OCI-M1 (cell line): Measurements from ENCODE around the gene KIF11.

Source experiments
- DNase-seq: peaks from one replicate; lab custom pipeline; 2025; lab: John Stamatoyannopoulos, UW

KIF11 gene

GRCh38 chr10:92678206-92678605 is 85.3 kb downstream of the KIF11 start:
- peak; percentile 34 for DNase-seq

GRCh38 chr10:92681306-92681834 is 88.4 kb downstream of the KIF11 start:
- no peak for DNase-seq

DNA sequence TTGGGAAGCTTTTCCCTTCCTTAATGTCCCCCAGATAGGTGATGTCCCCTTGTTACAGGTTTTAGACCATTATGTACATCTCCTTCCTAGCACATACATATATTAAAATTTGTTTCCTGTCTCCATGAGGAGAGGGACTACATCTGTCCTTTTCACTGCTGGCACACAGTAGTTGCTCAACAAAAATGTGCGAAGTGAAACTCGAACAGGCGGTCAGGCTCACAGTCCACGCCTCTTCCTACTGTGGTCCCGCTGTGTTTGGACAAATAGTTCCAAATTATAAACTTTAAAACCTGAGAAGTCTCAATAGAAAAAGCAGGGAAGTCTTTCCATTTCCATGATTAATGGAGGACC is 95.6 kb downstream of the KIF11 start:
- no peak for DNase-seq

DNA sequence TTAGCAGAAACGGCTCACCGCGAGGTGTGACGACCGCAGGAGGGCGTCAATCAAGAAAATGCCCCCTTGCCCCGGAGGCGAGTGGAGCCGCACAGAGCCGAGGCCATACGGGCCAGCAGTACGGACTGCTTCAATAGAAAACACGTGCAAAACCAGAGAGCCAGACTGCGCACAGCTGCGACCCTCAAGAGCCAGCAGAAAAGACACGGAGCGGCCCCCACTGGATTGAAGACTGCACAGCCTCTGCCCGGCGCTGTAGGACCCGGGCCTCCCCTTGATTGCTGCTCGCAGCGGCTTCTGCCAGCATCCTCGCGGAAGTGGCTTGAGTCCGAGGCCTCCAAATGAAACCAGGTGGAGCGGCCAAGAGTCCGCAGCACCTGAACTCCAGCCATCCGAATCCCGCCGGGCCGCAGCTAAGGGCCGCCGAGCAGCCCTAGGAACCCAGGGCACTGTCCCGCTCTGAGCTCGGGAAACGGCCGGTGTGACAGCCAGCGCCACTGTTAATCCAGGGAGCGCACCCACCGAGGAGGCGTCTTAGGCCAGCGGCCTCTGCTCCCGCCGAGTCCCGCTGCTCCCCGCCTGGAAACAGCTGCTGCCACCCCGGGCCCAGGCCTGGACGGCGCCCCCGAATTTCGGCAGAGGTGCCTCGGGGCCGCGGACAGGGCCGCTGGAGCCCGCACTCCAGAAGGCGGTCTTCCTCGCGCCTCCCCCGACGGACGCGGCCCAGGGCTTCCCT is 96.2 kb downstream of the KIF11 start:
- DNase-seq: peak; percentile 77

DNA sequence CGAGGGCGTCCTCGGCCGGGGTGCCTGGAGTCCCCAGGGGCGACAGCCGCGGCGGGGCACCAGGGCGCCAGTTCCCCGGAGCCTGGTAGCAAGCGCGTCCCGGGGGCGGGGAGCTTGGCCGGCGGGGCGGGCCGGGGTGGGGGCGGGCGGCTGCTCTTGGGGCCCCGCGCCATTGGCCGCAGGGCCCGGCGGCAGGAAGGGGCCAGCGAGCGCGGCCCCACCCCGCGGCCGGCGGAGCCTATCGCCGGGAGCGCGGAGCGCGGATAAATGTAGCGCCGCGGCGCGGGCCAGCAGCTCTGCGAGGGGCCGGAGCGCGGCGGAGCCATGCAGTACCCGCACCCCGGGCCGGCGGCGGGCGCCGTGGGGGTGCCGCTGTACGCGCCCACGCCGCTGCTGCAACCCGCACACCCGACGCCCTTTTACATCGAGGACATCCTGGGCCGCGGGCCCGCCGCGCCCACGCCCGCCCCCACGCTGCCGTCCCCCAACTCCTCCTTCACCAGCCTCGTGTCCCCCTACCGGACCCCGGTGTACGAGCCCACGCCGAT is 96.8 kb downstream of the KIF11 start, which contains the start of gene HHEX:
TSS of gene HHEX (plus strand) at position 293 of the 548 bp plus-strand sequence. CDS start at position 325, 32 bp downstream.
- peak; percentile 86 for DNase-seq

DNA sequence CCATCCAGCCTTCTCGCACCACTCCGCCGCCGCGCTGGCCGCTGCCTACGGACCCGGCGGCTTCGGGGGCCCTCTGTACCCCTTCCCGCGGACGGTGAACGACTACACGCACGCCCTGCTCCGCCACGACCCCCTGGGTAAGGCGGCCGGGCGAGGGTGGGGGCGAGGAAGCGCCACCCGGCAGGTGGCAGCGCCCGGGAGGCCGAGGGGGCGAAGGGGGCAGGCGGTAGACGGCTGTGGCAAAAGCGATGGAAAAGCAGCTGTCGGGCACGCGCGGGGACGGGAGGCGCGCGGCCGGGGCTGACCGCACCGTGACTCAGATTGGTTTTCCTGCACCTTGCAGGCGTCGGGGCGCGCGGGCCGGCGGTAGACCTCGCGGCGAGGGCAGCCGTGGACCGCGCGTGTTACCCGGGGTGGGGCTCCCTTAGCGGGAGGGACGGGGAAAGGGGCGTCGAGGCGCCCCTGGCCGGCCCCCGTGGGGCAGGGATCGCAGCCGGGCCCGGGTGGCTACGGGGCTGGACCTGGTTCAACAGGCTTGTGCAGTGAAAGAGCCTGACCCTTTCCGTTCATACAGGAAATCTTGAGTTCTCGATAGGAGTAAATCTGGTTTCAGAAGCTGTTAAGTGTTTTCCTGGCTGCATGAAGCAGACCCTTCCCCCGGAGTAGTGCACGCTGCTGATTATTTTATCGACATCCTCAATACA is 97.4 kb downstream of the KIF11 start:
- peak; percentile 91 for DNase-seq

GRCh38 chr10:92690915-92691590 is 98.1 kb downstream of the KIF11 start:
- peak; percentile 96 for DNase-seq

- peak; percentile 65 for DNase-seq
These were observed 98.7 kb downstream of the KIF11 start for GRCh38 chr10:92691591-92692079.

DNA sequence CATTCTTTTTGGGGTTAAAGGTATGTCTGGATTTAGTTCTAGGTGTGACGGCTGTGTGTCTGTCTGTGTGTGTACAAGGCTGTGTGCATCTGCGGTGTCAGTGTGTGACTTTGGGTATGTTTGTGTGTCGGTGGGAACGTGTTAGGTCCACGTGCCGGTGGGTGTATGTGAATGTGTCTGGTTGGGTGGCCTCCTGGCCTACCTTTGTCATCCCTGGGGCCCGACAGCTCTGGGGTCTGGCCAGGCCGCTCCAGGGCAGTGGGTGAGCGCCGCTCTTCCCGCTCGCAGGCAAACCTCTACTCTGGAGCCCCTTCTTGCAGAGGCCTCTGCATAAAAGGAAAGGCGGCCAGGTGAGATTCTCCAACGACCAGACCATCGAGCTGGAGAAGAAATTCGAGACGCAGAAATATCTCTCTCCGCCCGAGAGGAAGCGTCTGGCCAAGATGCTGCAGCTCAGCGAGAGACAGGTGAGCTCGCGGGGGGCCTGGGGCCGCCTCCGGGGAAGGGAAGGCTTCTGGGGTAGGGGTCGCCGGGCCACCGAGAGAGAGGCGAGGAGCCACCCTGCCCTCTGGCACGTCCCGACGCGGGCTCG is 99.2 kb downstream of the KIF11 start:
- no peak for DNase-seq

DNA sequence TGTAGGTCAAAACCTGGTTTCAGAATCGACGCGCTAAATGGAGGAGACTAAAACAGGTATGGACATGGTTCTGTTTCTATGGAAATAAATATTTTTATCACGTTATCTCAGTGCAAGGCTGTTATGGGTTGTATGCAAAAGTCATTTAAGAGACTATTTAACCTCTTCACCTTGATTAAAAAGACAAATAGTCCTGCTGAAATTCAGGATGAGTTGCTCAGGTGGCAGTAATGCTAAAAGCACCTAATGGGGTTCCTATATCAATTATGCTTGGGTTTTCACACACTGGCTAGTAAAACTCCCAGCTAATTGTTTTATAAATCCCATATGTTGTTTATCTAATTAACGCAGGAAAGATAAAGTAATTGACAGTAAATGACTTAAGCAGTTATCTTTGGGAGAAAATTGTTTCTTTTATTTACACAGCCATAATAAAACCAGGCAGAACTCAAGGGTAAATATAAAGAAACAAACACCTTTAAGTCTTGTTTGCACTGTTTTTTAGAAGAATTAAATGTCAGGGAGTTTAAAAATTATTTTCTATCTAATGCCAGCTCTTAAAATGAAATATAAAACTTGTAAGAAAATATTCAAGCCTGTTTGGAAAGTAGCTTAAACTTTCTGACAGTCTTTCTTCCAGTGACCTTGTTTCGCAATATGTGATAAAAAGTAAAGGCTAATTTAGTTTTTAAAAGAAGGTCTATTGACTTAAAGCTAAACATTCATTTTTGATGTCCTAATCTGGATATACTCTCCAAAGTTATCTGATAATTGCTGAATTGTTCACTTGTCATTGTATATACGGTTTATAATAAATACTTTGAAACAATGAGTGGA is 100.0 kb downstream of the KIF11 start:
- peak; percentile 39 for DNase-seq

DNA sequence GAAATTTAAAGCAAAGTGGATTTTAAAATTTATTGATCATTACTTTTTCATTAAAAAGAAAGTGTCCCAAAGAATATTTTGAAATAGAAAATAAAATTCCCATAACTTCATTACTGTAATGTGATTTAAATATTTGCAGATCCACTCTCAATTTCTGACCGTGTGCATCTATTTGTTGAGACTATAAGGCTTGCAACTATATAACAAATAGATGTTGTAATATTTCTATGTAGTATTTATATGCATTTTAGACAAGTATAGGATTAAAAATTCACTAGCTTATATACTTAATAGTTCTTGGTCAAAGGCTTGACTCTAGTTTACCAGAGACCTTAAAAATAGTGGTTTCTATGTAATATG is 100.6 kb downstream of the KIF11 start:
- no peak for DNase-seq

DNA sequence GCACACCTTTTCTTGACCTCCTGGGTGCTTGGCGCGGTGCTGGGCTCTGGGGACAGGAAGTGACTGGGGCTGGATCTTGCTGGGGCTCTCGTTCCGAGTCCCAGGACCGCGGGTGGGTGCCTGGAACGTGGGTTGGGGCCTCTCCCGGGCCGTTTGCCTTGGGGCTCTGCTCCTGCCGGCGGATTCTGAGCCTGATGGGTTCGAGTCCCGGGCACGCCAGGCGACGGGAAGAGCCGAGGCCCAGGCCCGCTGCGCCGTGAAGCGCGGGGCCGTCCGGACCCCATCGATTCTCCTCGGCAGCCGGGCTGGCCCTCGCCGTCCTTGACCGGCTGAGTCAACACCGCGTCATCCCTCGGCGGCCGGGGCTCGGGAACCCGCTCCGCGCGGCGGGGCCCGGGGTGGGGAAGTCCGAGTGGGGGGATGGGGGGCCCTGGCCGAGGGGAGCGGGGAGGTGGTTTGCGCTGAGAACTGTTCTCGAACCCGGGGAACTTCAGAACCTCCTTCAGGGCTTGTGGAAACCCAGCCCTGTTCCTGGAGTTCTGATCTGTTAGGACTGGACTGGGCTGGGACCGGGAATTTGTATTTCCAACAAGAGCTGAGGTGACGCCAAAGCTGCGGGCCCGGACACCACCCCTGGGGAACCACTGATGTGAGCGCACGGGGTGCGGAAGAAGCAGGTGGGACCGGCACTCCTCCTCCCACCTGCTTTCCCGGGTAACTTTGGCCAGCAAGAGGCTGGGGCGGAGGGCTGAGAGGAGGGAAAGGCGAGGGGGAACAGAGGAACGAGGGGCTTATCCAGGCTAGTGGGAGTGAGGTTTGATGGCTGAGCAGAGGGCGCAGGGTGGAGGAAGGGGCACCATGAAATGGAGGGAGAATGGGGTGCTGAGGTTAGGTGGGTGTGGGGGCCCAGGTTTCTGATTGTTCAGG is 103.0 kb downstream of the KIF11 start:
- DNase-seq: no peak

GRCh38 chr10:92696606-92697383 is 103.9 kb downstream of the KIF11 start:
- DNase-seq: peak; percentile 61

GRCh38 chr10:92697663-92698511 is 105.0 kb downstream of the KIF11 start:
- DNase-seq: peak; percentile 83

DNA sequence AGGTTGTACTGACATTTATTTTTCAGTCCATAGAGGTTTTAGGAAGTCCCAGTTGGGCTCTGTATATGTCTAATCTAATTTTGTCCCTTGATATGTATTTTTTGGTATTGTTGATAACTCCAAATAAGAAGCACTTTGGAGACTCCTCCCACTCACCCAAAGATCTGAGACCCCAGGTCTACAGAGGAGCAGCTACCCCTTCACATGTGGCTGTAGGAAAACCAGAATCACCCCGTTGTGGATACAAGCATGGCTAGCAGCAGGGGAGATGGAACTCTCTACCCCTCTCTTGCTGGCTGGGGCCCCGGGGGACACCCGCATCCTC is 106.2 kb downstream of the KIF11 start:
- peak; percentile 79 for DNase-seq

DNA sequence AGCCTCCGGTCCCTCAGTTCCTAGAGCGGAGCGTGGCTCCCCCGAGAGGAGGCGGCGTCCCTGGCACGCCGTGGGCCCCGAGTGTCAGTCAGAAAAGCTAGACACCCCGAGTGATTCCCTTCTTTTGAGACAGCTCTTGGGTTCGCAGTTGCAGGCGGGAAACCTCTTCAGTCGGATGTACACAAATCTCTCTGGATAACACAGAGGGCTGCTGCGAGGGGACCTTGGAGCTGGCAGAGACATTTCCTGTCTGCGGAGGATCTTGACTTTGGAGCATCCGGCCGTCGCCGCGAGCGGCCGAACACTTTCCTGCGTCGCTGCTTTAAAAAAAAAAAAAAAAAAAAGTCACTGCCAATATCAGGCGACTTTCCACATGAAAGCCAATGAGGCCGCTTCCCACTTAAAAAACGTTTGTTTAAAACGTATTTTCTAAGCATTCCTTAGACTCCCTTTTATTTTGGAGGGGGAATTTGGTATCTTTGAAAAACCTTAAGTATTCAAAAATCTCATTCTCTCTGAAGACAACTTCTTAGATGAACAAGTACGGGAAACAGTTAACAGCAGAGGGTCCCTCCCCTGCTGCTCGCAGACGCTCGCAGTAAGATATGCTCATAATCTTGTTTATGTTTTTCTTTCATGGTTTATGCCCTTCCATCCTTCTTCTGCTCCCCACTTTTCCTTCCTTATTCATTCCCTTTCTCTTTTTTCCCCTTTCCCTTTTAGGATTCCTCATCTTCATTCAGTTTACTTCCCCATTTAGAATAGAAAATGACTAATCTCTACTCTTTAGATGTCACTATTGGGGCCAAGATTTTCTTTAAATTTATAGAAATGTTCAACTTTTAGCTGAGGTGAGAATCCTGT is 106.8 kb downstream of the KIF11 start:
- DNase-seq: peak; percentile 89

- peak; percentile 89 for DNase-seq
These were observed 109.5 kb downstream of the KIF11 start for GRCh38 chr10:92702301-92702916.
